HG03571 (cell line): Measurements from ENCODE around the gene PIK3R6.
A peak's percentile ranks its signal among the peaks of the same experiment; 100 is the strongest.

Experiments used
- ATAC-seq: cut with Tn5 transposase; IDR thresholded peaks from one replicate; pipeline ENCODE4 v1.9.1; 2021; ENCODE audit not compliant: unreplicated experiment

PIK3R6 gene

GRCh38 chr17:8875957-8876356 is 8.5 kb upstream of the PIK3R6 start:
- ATAC-seq = no peak

GRCh38 chr17:8875436-8875835 is 8.0 kb upstream of the PIK3R6 start:
- ATAC-seq = no peak

GRCh38 chr17:8873801-8874715 is 6.6 kb upstream of the PIK3R6 start:
- no peak for ATAC-seq

DNA sequence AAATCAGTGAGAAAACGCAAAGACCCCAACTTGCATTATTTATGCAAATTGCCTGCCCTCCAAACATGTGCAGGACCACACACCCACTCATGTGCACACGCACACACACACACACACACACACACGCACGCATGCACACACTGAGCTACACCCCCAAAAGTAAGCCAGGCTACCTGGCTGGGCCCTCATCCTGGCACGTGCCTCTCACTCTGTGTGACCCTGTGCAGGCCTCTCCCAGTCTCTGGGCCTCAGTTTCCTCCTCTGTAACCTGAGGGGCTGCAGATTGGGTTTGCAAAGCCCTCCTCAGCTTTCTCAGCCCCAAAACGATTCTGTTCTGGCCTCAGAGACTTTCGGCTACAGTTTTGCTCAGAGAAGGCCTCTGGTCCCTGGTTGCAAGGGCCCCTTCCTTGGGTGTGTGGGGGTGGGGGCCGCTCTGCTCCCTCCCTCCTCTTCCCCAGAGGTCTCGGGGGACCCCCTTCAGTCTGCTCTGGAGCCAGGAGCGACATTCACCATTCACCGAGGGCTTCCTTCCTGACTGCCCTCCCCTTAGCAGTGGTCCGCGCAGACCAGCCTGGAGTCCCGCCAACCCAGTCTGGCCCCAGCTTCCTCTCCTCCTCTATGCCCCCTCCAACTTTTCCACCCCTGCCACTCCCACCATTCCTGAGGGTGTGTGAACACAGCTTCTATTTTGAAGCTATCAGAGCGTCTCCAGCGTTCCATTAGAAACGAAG is 5.4 kb upstream of the PIK3R6 start:
- no peak for ATAC-seq

DNA sequence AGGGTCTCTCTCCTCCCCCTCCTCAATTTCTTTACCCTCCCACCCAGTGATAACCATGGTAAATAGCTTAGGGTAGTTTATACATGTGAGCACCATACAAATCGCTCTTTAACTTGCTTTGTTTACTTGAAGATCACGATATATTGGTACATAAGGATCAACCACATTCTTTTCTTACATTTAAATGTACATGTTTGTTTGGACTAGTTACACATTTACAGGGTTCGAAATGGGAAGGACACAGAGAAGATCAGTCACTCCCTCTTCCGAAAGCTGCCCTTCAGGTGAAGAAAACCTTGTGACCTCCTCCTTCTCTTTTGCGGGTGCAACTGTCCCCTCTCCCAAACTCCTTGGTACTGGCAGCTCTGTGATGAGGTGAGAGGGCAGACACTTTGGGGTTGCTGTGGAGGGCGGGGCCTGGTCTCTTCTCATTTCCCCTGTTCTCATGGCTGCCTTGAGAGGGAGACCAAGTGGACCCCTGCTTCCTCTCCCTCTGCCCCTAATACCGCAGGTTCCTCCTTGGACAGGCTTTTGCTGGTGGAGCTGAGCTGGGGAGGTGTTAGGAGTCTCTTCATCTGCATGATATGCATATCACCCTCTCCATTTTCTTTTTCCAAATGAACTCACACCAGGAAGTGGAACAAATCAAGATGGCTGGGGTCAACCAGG is 4.7 kb upstream of the PIK3R6 start:
- ATAC-seq = no peak

- no peak for ATAC-seq
Observed at GRCh38 chr17:8871081-8871581, 3.7 kb upstream of the PIK3R6 start.

DNA sequence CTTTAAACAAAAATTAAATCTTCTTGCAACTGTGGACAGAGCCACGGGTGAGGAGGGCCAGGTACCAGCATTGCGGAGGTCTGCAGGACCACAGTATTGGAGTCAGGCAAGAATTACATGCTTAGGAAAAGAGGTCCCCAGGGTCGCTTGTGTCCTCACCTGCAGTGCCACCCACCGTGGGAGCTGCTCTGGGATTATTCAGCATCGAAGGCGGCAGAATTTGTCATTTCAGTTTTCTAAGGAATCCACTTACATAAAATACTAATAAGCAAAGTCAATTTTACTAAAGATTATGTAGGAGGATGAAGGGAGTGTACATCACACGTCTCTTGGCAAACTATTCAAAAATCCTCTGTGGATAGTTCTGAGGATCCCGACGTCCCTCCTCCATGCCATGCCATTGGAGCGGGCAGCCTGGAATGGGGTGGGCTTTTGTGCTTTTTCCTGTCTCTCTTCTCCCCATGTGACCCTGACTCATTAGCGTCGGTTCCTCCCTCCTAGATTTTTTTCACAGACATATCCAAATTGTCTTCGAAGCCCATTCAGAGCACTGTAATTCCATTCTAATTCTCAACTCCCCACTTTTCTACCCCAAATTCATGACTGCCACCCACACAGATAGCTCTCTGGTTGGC is 3.0 kb upstream of the PIK3R6 start:
- ATAC-seq = no peak

DNA sequence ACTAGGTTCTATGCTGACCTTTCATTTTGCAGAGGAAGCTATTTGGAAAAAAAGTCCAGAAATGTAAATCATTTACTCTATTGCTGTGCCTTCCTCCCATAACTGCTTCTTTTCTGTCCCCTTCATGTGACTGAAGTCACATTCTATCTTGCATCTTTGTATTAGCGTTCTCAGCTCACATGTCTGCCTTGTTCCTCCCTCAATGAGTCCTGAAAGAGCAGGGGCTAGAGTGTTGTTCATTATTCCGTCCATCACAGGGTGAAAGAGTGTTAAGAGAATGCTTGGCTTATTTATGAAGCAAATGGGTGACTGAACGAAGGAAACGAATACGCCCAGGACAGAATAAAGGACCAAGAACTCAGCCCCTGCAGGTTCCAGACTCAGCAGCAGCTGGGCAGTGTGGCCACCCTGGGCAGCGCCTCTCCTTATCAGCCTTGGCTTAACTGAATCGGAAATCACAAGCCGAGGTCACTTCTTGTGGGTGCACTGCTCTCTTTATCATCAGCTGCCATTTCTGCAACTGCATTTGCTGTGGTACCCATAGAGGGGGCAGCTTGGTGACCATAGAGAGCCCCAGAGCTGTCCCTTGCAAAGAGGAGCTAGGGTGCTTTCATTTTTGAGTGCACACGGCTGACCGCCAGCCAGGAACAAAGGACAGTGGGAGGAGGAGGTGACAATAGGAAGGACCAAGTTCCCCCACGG is 1.8 kb upstream of the PIK3R6 start:
- ATAC-seq = no peak

GRCh38 chr17:8868529-8868951 is 1.1 kb upstream of the PIK3R6 start:
- ATAC-seq = peak; percentile 62

GRCh38 chr17:8868092-8868491 is 618 bp upstream of the PIK3R6 start:
- ATAC-seq = no peak

DNA sequence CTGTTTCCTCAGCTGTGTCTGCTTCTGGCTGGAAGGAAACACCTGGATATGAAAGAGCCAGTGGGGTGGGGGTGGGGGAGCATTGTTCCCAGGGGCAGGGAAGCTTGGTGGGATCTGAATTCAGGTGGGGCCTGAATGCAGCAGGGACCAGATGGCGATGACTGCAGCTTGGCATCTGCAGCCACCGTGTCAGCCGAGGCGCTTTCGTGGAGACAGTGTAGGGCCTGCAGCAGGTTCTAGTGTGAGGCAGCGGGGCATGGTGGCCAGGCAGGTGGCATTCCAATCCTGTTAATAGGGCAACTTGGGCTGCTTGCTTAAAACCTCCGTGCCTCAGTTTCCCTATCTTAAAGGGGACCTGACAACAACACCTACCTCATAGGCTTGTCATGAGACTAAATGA is 1.7 kb downstream of the PIK3R6 start:
- ATAC-seq = no peak

GRCh38 chr17:8865385-8865784 is 2.1 kb downstream of the PIK3R6 start:
- no peak for ATAC-seq

DNA sequence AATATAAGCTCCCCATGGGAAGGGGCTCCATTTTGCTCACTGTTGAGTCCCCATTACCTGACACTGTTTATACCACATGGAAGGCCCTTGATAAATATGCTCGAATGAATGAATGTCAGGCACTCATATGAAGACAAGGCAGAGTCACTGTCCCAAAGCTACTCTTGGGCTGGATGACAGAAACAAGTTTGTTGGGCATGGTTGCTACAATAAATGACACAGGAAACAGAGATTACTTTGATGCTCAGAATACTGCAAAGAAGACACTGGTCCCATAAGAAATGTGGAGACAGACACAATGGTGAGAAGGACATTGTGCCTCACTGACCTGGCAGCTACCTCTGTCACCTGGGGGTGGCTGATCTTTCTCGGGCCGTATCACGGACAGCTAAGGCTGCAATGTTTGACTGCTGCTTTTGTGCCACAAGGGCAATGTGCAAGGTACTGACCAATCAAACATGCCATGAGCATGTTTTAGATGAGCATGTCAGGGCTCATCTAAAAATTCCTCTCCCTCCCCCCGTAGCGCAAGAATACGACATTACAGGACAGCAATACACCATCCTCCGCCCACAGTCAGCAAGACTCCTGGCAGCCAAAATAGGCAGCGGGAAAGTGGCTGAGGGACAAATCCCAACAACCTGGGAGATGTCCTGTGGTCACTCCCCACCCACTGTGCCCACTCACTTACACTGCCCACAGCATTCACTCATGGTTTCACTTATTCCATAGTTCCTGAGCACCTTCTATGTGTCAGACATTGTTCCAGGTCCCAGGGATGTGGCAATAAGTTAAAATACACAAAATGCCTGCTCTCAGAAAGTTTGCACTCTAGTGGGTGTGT is 5.0 kb downstream of the PIK3R6 start:
- ATAC-seq = no peak

DNA sequence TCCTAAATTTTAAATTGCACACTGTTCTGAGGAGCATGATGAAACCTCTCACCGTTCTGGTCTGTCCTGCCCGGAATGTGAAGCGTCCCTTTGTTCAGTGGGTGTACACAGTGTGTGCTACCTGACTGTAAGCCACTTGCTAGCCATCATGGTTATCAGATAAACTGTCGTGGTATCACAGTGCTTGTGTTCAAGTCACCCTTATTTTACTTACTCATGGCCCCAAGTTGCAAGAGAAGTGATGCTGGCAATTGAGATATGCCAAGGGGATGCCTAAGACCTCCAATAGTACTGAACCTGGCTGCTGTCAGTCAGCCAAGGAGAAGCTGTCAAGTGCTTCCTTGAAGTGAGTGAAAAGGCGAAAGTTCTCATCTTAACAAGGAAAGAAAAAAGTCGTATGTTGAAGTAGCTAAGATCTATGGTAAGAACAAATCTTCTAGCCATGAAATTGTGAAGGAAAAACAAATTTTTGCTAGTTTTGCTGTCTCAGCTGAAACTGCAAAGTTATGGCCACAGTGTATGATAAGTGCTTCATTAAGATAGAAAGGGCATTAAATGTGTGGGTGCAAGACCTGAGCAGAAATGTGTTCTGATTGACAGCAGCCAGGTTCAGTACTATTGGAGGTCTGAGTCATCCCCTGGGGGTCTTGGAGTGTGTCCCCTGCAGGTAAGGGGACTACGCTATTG is 5.8 kb downstream of the PIK3R6 start:
- no peak for ATAC-seq

- ATAC-seq = no peak
Observed at GRCh38 chr17:8859804-8860430, 7.6 kb downstream of the PIK3R6 start.

- ATAC-seq = no peak
Observed at GRCh38 chr17:8859027-8859803, 8.3 kb downstream of the PIK3R6 start.

DNA sequence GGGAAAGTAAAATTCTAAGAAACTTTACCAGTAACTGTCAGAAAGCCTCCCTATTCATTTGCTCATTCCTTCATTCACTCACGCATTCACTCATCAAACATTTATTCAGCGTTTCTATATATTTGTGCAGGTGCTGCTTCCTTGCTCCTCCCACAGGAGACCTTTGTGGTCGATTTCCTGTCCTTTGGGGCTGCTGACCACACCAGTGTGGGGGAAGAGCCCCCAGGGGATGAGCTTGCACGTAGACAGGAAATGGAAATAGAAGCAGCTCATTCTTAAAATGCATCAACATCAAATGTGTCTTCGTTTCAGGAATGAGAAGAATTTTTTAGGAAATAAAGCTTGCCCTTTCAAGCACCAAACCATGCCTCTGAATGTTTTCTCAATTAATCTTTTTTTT is 9.6 kb downstream of the PIK3R6 start:
- peak; percentile 51 for ATAC-seq
